ENCODE measurements around the gene ZNF266. TPM values are rescaled to one million over a fixed set of nuclear protein-coding genes. Genes with fewer than 3 reads are reported as not detected.

Gene ZNF266
- total RNA-seq, 1 experiment from 2014 or later: 14.8 TPM

- peaks cover 6% of the 10 kb centered on the region for H3K36me3 ChIP-seq
- DNase-seq: peak; percentile 96
- peak overlapping the region; percentile 70 for H3K4me3 ChIP-seq
- no peaks in the 10 kb centered on the region for H3K27me3 ChIP-seq
- no peaks in the 10 kb centered on the region for H3K4me1 ChIP-seq
- peaks cover 6% of the 10 kb centered on the region for H3K9me3 ChIP-seq (replicated peaks)
- H3K27ac ChIP-seq: peak overlapping the region; percentile 38
These were observed 28.5 kb downstream of the ZNF266 start for GRCh38 chr19:9406798-9407352.

GRCh38 chr19:9381361-9381785 is 54.0 kb downstream of the ZNF266 start:
- Histone ChIP-seq H3K9me3 (replicated peaks) (peaks cover 65% of the 10 kb centered on the region), H3K27ac (no peak overlapping the region), H3K4me1 (no peaks in the 10 kb centered on the region), H3K4me3 (no peak overlapping the region), H3K36me3 (peaks cover 93% of the 10 kb centered on the region), H3K27me3 (no peaks in the 10 kb centered on the region)
- peak in 1 of 2 experiments; percentile 14 for DNase-seq

GRCh38 chr19:9370738-9371619 is 64.4 kb downstream of the ZNF266 start:
- Histone ChIP-seq H3K4me1 (no peaks in the 10 kb centered on the region), H3K4me3 (no peak overlapping the region), H3K27ac (no peak overlapping the region), H3K27me3 (no peaks in the 10 kb centered on the region), H3K36me3 (peaks cover 17% of the 10 kb centered on the region), H3K9me3 (replicated peaks) (peaks cover 13% of the 10 kb centered on the region; the same call in 1 of the 2 replicates)
- no peak for DNase-seq

- DNase-seq: peak; percentile 78 to 79
These were observed 72.5 kb downstream of the ZNF266 start, which contains the start of gene ZNF177 for GRCh38 chr19:9362905-9363304. Gene ZNF177 (plus strand): TSS chr19:9363013. CDS start chr19:9378312, 15,299 bp downstream.

More at GRCh38 chr19:9362905-9363304, 72.5 kb downstream of the ZNF266 start, which contains the start of gene ZNF177:
- H3K9me3 ChIP-seq (replicated peaks): 0 out of 2 replicates have a peak, but pooled peaks cover 2% of the 10 kb centered on the region
- peak within 1 kb of the TSS; percentile 32 for H3K27ac ChIP-seq
- H3K4me1 ChIP-seq: no peaks in the 10 kb centered on the region
- no peaks in the 10 kb centered on the region for H3K27me3 ChIP-seq
- no peaks in the 10 kb centered on the region; the same call in 1 of the 2 replicates for H3K36me3 ChIP-seq
- H3K4me3 ChIP-seq: peak within 1 kb of the TSS; percentile 76

Other genes with a start within 250 kb of the ZNF266 start
- gene OR7D4, start 216.0 kb downstream of the ZNF266 start, total RNA-seq (2014; rRNA removed; shearing (Covaris generic)): not detected in 2 replicates
- not detected in 2 replicates for gene OR7E24, start 184.6 kb downstream of the ZNF266 start, total RNA-seq (2014; rRNA removed; shearing (Covaris generic))
- gene ZNF699, start 125.7 kb downstream of the ZNF266 start, total RNA-seq (2014; rRNA removed; shearing (Covaris generic)): 4.3 and 5.4 TPM in 2 replicates
- 26.8 and 30.2 TPM in 2 replicates for gene ZNF559, start 111.4 kb downstream of the ZNF266 start, total RNA-seq (2014; rRNA removed; shearing (Covaris generic))
- gene ZNF177, start 72.6 kb downstream of the ZNF266 start, total RNA-seq (2014; rRNA removed; shearing (Covaris generic)): 3.0 and 3.8 TPM in 2 replicates
- 0.05 TPM in 1 of 2 replicates, not detected in the other for gene ZNF560, start 63.0 kb upstream of the ZNF266 start, total RNA-seq (2014; rRNA removed; shearing (Covaris generic))
- 16.5 and 16.7 TPM in 2 replicates for gene ZNF426, start 103.1 kb upstream of the ZNF266 start, total RNA-seq (2014; rRNA removed; shearing (Covaris generic))
- gene ZNF121, start 148.9 kb upstream of the ZNF266 start, total RNA-seq (2014; rRNA removed; shearing (Covaris generic)): 69.0 and 71.2 TPM in 2 replicates
- gene ZNF561, start 185.7 kb upstream of the ZNF266 start, total RNA-seq (2014; rRNA removed; shearing (Covaris generic)): 26.5 and 26.9 TPM in 2 replicates
- gene ZNF562, start 239.5 kb upstream of the ZNF266 start, total RNA-seq (2014; rRNA removed; shearing (Covaris generic)): 34.7 and 37.6 TPM in 2 replicates